Urinary bladder (tissue), 4 donors: ENCODE results near the gene AUP1. TPM values are rescaled to one million over a fixed set of nuclear protein-coding genes. Genes with fewer than 3 reads are reported as not detected.

Source experiments
- DNase-seq: peaks from one replicate; pipeline ENCODE4 v3.0.0-alpha.2; 2015; ENCODE audit errors: extremely low spot score
- H3K27ac ChIP-seq: one replicate; pipeline ENCODE4 v1.5.1; 2013; ENCODE audit warnings: low read depth, mild to moderate bottlenecking, moderate library complexity
- H3K36me3 ChIP-seq: one replicate; pipeline ENCODE4 v1.6.1; 2013; ENCODE audit warnings: mild to moderate bottlenecking, moderate library complexity; ENCODE audit not compliant: insufficient read depth
- H3K4me1 ChIP-seq: one replicate; pipeline ENCODE4 v1.6.1; 2013; ENCODE audit warnings: mild to moderate bottlenecking, moderate library complexity; ENCODE audit not compliant: insufficient read depth
- H3K4me3 ChIP-seq: one replicate; pipeline ENCODE4 v1.5.1; 2013; ENCODE audit warnings: low read depth, low read length
- WGBS: extraction: QIAGEN DNeasy Blood & Tissue Kit; methylation state at CpG from one replicate; pipeline ENCODE4 v1.1.7; 2013; 5-methylcytosine and 5-hydroxymethylcytosine counted together
- polyA plus RNA-seq: library from polyadenylated mRNA; stranded (reverse); fragments of 200-250 nt; gene quantifications from one replicate; pipeline ENCODE4 v1.2.3, GENCODE V29; 2013
- total RNA-seq: library from RNA; depleted of rRNA; stranded (reverse); fragments of >200 nt; gene quantifications from one replicate; pipeline ENCODE4 v1.2.3, GENCODE V29; 2014
- donor health status: healthy with polysubstance abuse.
- donor health status: healthy.

AUP1 gene
- total and polyA plus RNA-seq, 2 donors: 57.7 to 112 TPM

DNA sequence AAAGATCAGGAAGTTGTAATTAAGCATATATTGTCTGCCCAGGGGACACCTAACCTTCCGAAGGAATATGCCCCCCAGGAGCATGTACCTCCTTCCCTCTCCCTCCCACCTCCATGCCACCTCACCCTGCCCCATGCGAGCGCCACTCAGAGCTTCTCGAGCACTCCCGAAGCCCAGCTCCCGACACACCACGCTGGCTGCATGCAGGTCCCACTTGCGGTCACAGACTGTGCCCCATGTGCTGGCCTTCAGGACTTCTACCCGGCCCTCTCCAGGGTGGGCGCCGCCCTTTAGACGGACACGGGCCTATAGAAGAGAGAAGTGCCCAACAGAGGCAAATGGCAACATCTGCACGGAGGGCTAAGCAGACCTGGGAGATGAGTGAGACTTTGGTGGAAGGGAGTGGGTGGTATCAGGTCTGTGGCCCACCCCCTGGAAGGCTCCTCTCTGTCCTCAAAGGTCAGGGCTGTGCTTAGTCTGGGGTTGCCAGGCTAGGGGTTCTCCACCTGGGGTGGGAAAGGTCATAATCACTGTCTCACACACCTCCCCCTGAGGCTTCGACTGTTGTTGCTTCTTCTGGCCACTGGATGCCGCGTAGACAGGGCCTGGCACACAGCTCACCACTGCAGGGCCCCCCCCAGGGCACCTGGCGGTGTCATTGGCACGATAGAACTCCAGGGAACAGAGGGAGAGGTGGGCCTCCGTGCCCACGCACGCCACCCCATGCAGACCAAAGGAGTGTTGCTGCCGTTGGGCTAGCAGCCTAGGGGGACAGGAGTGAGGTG lies 6.9 kb upstream of the AUP1 start:
- H3K4me1 ChIP-seq: no peaks in the 10 kb centered on the region
- 88% methylated on average over 23 of the region's 23 CpGs for WGBS
- H3K4me3 ChIP-seq: no peak overlapping the region
- no peak for DNase-seq
- H3K36me3 ChIP-seq: no peaks in the 10 kb centered on the region
- no peak overlapping the region for H3K27ac ChIP-seq

DNA sequence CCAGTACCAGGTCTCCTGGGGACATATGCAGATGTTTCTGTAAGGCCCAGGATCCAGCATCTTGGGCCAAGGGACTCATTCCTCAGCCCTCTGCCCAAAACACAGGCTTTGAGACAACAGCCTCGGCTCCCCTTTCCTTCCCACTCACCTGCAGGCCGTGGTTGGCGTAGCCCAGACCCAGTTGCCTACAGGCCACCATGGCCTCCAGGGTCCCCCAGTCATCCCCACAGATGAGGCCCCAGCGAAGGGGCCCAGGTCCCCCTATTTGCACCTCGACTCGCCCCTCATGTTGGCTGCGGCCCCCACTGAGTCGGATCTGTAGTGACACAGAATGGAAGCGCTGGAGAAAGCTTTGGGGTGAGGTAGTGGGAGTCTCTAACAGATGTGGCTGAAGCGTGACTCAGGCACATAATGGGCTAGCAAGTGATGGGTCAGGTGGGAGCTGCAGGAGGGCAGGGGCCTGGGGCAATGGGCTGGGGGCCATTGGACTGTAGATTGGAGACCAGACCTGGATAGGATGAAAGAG lies 6.0 kb upstream of the AUP1 start:
- H3K4me1 ChIP-seq: no peaks in the 10 kb centered on the region
- H3K27ac ChIP-seq: no peak overlapping the region
- no peaks in the 10 kb centered on the region for H3K36me3 ChIP-seq
- H3K4me3 ChIP-seq: no peak overlapping the region
- WGBS: 91% methylated on average over 10 of the region's 10 CpGs
- DNase-seq: no peak

GRCh38 chr2:74534411-74534810 lies 4.9 kb upstream of the AUP1 start:
- no peaks in the 10 kb centered on the region for H3K36me3 ChIP-seq
- no peaks in the 10 kb centered on the region for H3K4me1 ChIP-seq
- no peak for DNase-seq
- no peak overlapping the region for H3K27ac ChIP-seq
- H3K4me3 ChIP-seq: no peak overlapping the region
- WGBS: 77% methylated on average over 12 of the region's 12 CpGs

GRCh38 chr2:74533464-74533863 lies 4.0 kb upstream of the AUP1 start:
- 77% methylated on average over 4 of the region's 4 CpGs for WGBS
- H3K4me3 ChIP-seq: no peak overlapping the region
- no peak overlapping the region for H3K27ac ChIP-seq
- DNase-seq: no peak
- no peaks in the 10 kb centered on the region for H3K4me1 ChIP-seq
- no peaks in the 10 kb centered on the region for H3K36me3 ChIP-seq

- Histone ChIP-seq H3K4me1 (no peaks in the 10 kb centered on the region), H3K36me3 (no peaks in the 10 kb centered on the region), H3K27ac (no peak overlapping the region), H3K4me3 (no peak overlapping the region)
- no peak for DNase-seq
These were observed 2.7 kb upstream of the AUP1 start for GRCh38 chr2:74532222-74532621.

GRCh38 chr2:74531666-74532065 lies 2.2 kb upstream of the AUP1 start:
- H3K36me3 ChIP-seq: no peaks in the 10 kb centered on the region
- no peaks in the 10 kb centered on the region for H3K4me1 ChIP-seq
- no peak overlapping the region for H3K27ac ChIP-seq
- 82% methylated on average over 7 of the region's 7 CpGs for WGBS
- DNase-seq: no peak
- no peak overlapping the region for H3K4me3 ChIP-seq

DNA sequence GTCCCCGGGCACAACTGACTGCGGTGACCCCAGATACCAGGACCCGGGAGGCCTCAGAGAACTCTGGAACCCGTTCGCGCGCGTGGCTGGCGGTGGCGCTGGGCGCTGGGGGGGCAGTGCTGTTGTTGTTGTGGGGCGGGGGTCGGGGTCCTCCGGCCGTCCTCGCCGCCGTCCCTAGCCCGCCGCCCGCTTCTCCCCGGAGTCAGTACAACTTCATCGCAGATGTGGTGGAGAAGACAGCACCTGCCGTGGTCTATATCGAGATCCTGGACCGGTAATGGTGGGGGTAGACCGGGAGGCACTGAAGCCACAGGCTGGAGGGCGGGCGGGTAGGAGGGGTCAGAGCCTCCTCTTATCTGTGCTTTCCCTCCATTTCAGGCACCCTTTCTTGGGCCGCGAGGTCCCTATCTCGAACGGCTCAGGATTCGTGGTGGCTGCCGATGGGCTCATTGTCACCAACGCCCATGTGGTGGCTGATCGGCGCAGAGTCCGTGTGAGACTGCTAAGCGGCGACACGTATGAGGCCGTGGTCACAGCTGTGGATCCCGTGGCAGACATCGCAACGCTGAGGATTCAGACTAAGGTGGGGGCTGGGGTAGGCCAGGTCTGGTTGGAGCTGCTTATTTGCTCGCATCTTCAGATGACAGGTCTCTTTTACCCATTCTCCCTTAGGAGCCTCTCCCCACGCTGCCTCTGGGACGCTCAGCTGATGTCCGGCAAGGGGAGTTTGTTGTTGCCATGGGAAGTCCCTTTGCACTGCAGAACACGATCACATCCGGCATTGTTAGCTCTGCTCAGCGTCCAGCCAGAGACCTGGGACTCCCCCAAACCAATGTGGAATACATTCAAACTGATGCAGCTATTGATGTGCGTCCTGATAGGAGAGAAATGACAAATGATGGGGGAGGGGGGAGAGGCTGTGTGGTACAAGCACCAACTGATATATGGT lies 1.0 kb upstream of the AUP1 start:
- no peak for DNase-seq
- H3K27ac ChIP-seq: peak overlapping the region; percentile 46
- no peaks in the 10 kb centered on the region for H3K36me3 ChIP-seq
- peak overlapping the region; percentile 88 for H3K4me3 ChIP-seq
- no peaks in the 10 kb centered on the region for H3K4me1 ChIP-seq
- 1% methylated on average over 54 of the region's 54 CpGs for WGBS

DNA sequence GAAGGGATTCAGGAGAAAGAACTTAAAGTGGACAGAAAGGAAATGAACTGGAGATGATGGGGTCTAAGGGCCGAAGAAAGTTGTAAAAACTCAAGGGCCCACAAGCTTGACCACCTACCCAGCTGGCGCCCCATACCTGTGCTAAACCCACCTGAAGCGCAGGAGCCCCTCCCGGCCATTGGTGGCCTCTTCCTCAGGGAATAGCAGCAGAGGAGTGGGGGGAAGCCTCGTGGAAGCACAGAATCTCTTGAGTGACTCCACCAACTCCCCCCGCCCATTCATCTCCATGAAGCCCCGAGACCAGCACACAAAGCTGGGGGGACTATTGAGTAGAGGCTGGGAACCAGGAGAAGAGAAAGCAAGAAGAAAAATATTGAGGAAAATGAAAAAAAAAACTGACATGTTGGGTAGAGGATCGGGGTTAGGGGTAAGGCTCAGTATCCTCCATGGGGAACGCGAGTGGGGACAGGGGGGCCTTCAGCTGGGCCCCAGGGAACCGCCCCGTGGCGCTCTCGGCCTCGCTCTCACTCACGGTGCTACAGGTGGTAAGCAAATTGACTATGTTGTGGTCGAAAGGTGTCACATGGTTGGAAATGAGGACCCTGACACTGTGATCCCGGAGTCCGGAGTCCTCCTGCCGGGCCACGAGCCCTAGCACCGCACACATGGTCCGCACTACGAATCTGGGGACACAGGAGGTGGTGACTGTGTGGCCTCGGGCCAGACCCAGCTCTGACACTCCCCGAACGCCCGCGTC lies 728 bp downstream of the AUP1 start:
- Histone ChIP-seq H3K36me3 (no peaks in the 10 kb centered on the region), H3K4me3 (peak overlapping the region; percentile 88), H3K4me1 (no peaks in the 10 kb centered on the region), H3K27ac (peak overlapping the region; percentile 81)
- DNase-seq: no peak
- 16% methylated on average over 29 of the region's 29 CpGs for WGBS

DNA sequence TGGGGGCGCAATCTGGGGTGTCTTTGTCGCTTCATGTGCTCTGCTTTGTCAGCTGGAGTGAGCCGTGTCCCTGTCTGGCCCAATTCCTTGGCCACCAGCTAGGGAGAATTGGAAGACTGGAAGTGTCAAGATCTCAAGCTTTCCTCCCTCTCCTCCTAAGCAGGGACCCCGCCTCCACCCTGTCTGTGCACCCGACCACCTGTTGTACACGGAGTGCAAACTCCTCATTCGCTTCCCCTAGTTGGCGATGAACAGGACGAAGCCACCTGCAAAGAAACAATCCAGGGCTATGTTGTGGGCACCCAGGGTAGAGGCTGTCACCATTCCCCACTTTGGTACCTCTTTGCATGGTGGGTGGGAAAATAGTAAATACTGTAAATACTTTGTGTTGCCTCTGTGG lies 1.8 kb downstream of the AUP1 start:
- no peaks in the 10 kb centered on the region for H3K36me3 ChIP-seq
- WGBS: 96% methylated on average over 9 of the region's 9 CpGs
- H3K27ac ChIP-seq: no peak overlapping the region
- H3K4me1 ChIP-seq: no peaks in the 10 kb centered on the region
- DNase-seq: no peak
- no peak overlapping the region for H3K4me3 ChIP-seq

- H3K36me3 ChIP-seq: no peaks in the 10 kb centered on the region
- H3K27ac ChIP-seq: no peak overlapping the region
- no peaks in the 10 kb centered on the region for H3K4me1 ChIP-seq
- 98% methylated on average over 11 of the region's 11 CpGs for WGBS
- no peak for DNase-seq
- H3K4me3 ChIP-seq: no peak overlapping the region
These were observed 2.8 kb downstream of the AUP1 start for GRCh38 chr2:74526649-74527230.

- Histone ChIP-seq H3K36me3 (no peaks in the 10 kb centered on the region), H3K27ac (no peak within 1 kb of the TSS), H3K4me1 (no peaks in the 10 kb centered on the region), H3K4me3 (no peak within 1 kb of the TSS)
- DNase-seq: no peak
- 86% methylated on average over 11 of the region's 11 CpGs for WGBS
These were observed 3.5 kb downstream of the AUP1 start, which contains the start of gene DQX1 for GRCh38 chr2:74525717-74526648. Gene DQX1, minus strand, starts transcription at chr2:74526231. Its CDS starts 502 bp downstream, at chr2:74525729.

GRCh38 chr2:74524955-74525716 lies 4.4 kb downstream of the AUP1 start:
- WGBS: 93% methylated on average over 10 of the region's 10 CpGs
- Histone ChIP-seq H3K4me1 (no peaks in the 10 kb centered on the region), H3K4me3 (no peak overlapping the region), H3K27ac (no peak overlapping the region), H3K36me3 (no peaks in the 10 kb centered on the region)
- DNase-seq: no peak
